ENCODE data around the gene RIN3. TPM values are rescaled to one million over a fixed set of nuclear protein-coding genes. Genes with fewer than 3 reads are reported as not detected.

The RIN3 gene
- total RNA-seq, 4 donors from 2014 or later = 4.7 to 7.9 (median 6.6) TPM

DNA sequence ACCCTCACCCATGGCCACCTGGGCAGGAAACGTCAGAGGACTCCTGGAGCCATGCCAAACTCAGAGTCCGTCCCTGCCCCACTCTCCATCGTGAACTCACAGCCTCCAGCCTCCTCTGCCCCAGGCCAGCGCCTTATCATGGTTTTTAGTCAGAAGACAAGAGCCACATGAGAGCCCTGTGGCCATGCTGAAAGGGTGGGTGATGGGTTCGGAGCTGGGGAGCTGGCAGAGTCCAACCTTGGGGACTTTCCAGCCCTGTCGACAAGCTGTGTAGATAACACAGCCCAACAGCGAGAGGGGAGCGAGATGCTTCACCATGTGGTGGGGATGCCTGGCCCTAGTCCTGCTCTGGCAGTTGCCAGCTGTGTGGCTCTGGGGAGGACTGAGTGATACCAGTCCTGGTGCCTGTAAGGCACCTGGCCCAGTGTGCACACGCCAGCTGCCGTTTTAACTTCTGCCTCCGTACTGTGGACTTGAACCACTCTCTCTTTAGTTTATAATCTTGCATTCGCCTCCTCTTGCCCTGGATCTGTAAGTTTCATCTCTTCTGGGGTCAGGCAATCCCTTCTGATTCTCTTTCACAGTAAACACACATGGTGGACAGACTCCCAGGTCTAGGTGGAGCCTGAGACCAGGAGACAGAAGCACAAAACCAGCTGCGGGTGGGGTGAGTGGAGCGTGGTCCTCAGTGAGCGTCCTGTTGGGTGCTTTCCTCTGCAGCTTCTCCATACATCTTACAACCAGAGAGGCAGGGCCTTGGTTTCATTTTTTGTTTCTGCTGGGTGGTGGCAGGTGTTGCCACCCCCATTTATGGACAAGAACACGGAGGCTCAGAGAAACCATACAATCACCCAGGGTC is 55.3 kb downstream of the RIN3 start:
- no peak overlapping the region for H3K27ac ChIP-seq
- DNase-seq = no peak
- WGBS, 2 donors = 80 to 92% methylated on average over 12 to 15 of the region's 16 CpGs

GRCh38 chr14:92570674-92571262 is 57.2 kb downstream of the RIN3 start:
- no peaks in the 10 kb centered on the region for H3K36me3 ChIP-seq
- intact Hi-C loops (cut with DNase I) = no loop called here
- no peak overlapping the region for H3K4me3 ChIP-seq (replicated peaks in 1 of 3)
- 92 to 93% methylated on average over 6 of the region's 6 CpGs for WGBS, 2 donors
- TF ChIP-seq CTCF (IDR thresholded peaks at IDR 0.05) (no peak), POLR2A (IDR thresholded peaks at IDR 0.05) (no peak)
- H3K27ac ChIP-seq = no peak overlapping the region
- no peak for DNase-seq
- no peaks in the 10 kb centered on the region for H3K4me1 ChIP-seq
- no peaks in the 10 kb centered on the region for H3K27me3 ChIP-seq
- H3K9me3 ChIP-seq = no peaks in the 10 kb centered on the region

More for the DNA sequence above, 55.3 kb downstream of the RIN3 start:
- Histone ChIP-seq H3K36me3 (no peaks in the 10 kb centered on the region), H3K27me3 (no peaks in the 10 kb centered on the region), H3K9me3 (no peaks in the 10 kb centered on the region), H3K4me3 (replicated peaks in 1 of 3) (no peak overlapping the region), H3K4me1 (no peaks in the 10 kb centered on the region)
- intact Hi-C loops (cut with DNase I) = no loop called here
- TF ChIP-seq CTCF (IDR thresholded peaks at IDR 0.05) = no peak
- TF ChIP-seq POLR2A (IDR thresholded peaks at IDR 0.05) = no peak

GRCh38 chr14:92572050-92572449 is 58.5 kb downstream of the RIN3 start:
- H3K27ac ChIP-seq = no peak overlapping the region
- no peaks in the 10 kb centered on the region for H3K27me3 ChIP-seq
- DNase-seq = no peak
- no peaks in the 10 kb centered on the region for H3K36me3 ChIP-seq
- TF ChIP-seq POLR2A (IDR thresholded peaks at IDR 0.05) = no peak
- 95 to 97% methylated on average over 10 of the region's 10 CpGs for WGBS, 2 donors
- no peaks in the 10 kb centered on the region for H3K4me1 ChIP-seq
- H3K4me3 ChIP-seq (replicated peaks in 1 of 3) = no peak overlapping the region
- H3K9me3 ChIP-seq = no peaks in the 10 kb centered on the region
- intact Hi-C loops (cut with DNase I) = no loop called here

GRCh38 chr14:92573761-92574498 is 60.3 kb downstream of the RIN3 start:
- H3K27ac ChIP-seq = no peak overlapping the region
- H3K27me3 ChIP-seq = no peaks in the 10 kb centered on the region
- H3K36me3 ChIP-seq = no peaks in the 10 kb centered on the region
- WGBS, 2 donors = 79 to 90% methylated on average over 8 of the region's 8 CpGs
- no peak overlapping the region for H3K4me3 ChIP-seq (replicated peaks in 1 of 3)
- no peak for TF ChIP-seq CTCF (IDR thresholded peaks at IDR 0.05)
- TF ChIP-seq POLR2A (IDR thresholded peaks at IDR 0.05) = no peak
- intact Hi-C loops (cut with DNase I) = no loop called here
- DNase-seq = no peak
- no peaks in the 10 kb centered on the region for H3K9me3 ChIP-seq
- H3K4me1 ChIP-seq = no peaks in the 10 kb centered on the region

DNA sequence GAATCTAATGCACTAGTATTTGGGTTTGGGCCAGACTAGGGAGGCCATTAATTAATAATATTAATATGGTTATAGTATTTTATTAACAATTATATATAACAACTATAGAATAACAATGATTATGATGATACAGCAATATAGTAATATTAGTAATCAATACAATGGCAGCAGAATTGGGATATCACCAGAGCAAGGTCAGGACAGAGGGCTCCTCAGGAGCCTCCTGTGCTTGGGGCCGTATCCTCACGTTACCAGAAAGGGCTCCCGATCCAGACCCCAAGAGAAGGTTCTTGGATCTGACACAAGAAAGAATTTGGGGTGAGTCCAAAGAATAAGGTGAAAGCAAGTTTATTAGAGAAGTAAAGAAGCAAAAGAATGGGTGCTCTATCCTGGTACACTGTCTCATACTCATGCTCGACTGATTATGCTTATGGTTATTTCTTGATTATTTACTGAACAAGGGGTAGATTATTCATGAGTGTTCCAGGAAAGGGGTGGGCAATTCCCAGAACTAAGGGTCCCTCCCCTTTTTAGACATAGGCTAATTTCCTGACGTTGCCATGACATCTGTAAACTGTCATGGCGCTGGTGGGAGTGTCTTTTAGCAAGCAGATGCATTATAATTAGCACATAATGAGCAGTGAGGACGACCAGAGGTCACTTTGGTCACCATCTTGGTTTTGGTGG is 61.6 kb downstream of the RIN3 start:
- Histone ChIP-seq H3K27me3 (no peaks in the 10 kb centered on the region), H3K36me3 (no peaks in the 10 kb centered on the region), H3K27ac (no peak overlapping the region), H3K4me1 (no peaks in the 10 kb centered on the region), H3K9me3 (no peaks in the 10 kb centered on the region), H3K4me3 (replicated peaks in 1 of 3) (no peak overlapping the region)
- no peak for DNase-seq
- intact Hi-C loops (cut with DNase I) = no loop called here
- 86 to 90% methylated on average over 7 of the region's 7 CpGs for WGBS, 2 donors
- TF ChIP-seq CTCF (IDR thresholded peaks at IDR 0.05) (no peak), POLR2A (IDR thresholded peaks at IDR 0.05) (no peak)
